ENCODE measurements around the gene LARGE1.

GRCh38 chr22:33404723-33405122 is 515.6 kb downstream of the LARGE1 start:
- TF ChIP-seq CTCF (IDR thresholded peaks at IDR 0.05; ENCODE audit: insufficient read depth, low read length, poor library complexity, severe bottlenecking) (no peak), EZH2phosphoT487 (conservative IDR thresholded peaks at IDR 0.05; ENCODE audit: low read length) (no peak)

All from SU-DHL-6 (cell line).